ENCODE measurements around the gene PPFIA1.

The PPFIA1 gene

GRCh38 chr11:70297341-70297740, 26.9 kb downstream of the PPFIA1 start:
- DNase-seq (ENCODE audit: low read depth, low spot score), result no peak

- DNase-seq (ENCODE audit: low read depth, low spot score), result no peak
Observed at GRCh38 chr11:70298243-70298915, 27.9 kb downstream of the PPFIA1 start.

- no peak for DNase-seq (ENCODE audit: low read depth, low spot score)
Observed at GRCh38 chr11:70299636-70300035, 29.1 kb downstream of the PPFIA1 start.

GRCh38 chr11:70301191-70301590, 30.7 kb downstream of the PPFIA1 start:
- no peak for DNase-seq (ENCODE audit: low read depth, low spot score)

- no peak for DNase-seq (ENCODE audit: low read depth, low spot score)
Observed at GRCh38 chr11:70301721-70302418, 31.4 kb downstream of the PPFIA1 start.

- no peak for DNase-seq (ENCODE audit: low read depth, low spot score)
Observed at GRCh38 chr11:70302419-70302752, 31.9 kb downstream of the PPFIA1 start.

- DNase-seq (ENCODE audit: low read depth, low spot score), result no peak
Observed at GRCh38 chr11:70303070-70303469, 32.6 kb downstream of the PPFIA1 start.

- no peak for DNase-seq (ENCODE audit: low read depth, low spot score)
Observed at GRCh38 chr11:70304208-70304603, 33.7 kb downstream of the PPFIA1 start.

GRCh38 chr11:70305501-70305900, 35.0 kb downstream of the PPFIA1 start:
- no peak for DNase-seq (ENCODE audit: low read depth, low spot score)

GRCh38 chr11:70306586-70307033, 36.1 kb downstream of the PPFIA1 start:
- DNase-seq (ENCODE audit: low read depth, low spot score), result no peak

GRCh38 chr11:70307176-70307575, 36.7 kb downstream of the PPFIA1 start:
- DNase-seq (ENCODE audit: low read depth, low spot score), result no peak

GRCh38 chr11:70311616-70312015, 41.1 kb downstream of the PPFIA1 start:
- no peak for DNase-seq (ENCODE audit: low read depth, low spot score)

GRCh38 chr11:70312401-70313357, 42.2 kb downstream of the PPFIA1 start:
- no peak for DNase-seq (ENCODE audit: low read depth, low spot score)

GRCh38 chr11:70313945-70314344, 43.5 kb downstream of the PPFIA1 start:
- DNase-seq (ENCODE audit: low read depth, low spot score), result no peak

GRCh38 chr11:70314730-70315129, 44.2 kb downstream of the PPFIA1 start:
- no peak for DNase-seq (ENCODE audit: low read depth, low spot score)

GRCh38 chr11:70315716-70316115, 45.2 kb downstream of the PPFIA1 start:
- no peak for DNase-seq (ENCODE audit: low read depth, low spot score)

GRCh38 chr11:70317581-70318305, 47.3 kb downstream of the PPFIA1 start:
- no peak for DNase-seq (ENCODE audit: low read depth, low spot score)

GRCh38 chr11:70319396-70320076, 49.0 kb downstream of the PPFIA1 start:
- no peak for DNase-seq (ENCODE audit: low read depth, low spot score)

- no peak for DNase-seq (ENCODE audit: low read depth, low spot score)
Observed at GRCh38 chr11:70322666-70323065, 52.2 kb downstream of the PPFIA1 start.

- no peak for DNase-seq (ENCODE audit: low read depth, low spot score)
Observed at GRCh38 chr11:70323806-70324205, 53.3 kb downstream of the PPFIA1 start.

Measured in activated CD4-positive, CD25-positive, alpha-beta regulatory T cell treated with anti-CD3 and anti-CD28 coated beads, Interleukin-2, amount 50 U/mL, for 16 hours (primary cell).